NCI-H1436 (cell line): ENCODE measurements around the gene TMEM181.
A peak's percentile ranks its signal among the peaks of the same experiment; 100 is the strongest.
"Not testable (repeated sequence)": the region's sequence is repeated elsewhere in the genome, so short reads cannot be mapped to it uniquely, and the experiment has no call there.

Experiments used
- DNase-seq: peaks from one replicate; lab custom pipeline; 2025; lab: John Stamatoyannopoulos, UW

The TMEM181 gene

DNA sequence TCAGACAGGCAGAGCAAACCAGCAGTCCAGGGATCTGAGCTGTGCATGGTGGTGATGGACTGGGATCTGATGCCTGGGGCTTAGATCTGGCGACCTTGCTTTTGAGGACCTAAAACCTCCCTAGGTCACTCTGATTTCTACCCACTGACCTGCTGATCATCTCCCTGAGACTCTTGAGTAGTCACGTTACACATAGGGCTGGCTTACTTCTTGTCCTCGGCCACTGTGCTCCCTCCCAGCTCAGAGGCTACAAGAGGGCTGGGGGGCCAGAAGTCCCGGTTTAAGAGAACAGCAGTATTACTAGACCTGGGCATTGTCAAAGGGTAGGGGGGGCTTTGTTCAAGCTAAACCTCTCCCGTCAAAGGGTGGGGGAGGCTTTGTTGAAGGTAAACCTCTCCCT is 79.2 kb downstream of the TMEM181 start:
- DNase-seq = no peak

- DNase-seq = no peak
Observed at GRCh38 chr6:158640519-158640918, 80.6 kb downstream of the TMEM181 start.

- DNase-seq = no peak
Observed at GRCh38 chr6:158642097-158642601, 82.3 kb downstream of the TMEM181 start.

- no peak for DNase-seq
Observed at GRCh38 chr6:158643836-158644230, 83.9 kb downstream of the TMEM181 start.

- DNase-seq = peak; percentile 78
Observed at GRCh38 chr6:158644231-158645063, 84.6 kb downstream of the TMEM181 start, which contains the start of gene DYNLT1. TSS of gene DYNLT1 (minus strand) at chr6:158644743. CDS start at chr6:158644708, 35 bp downstream.

GRCh38 chr6:158645064-158646022 is 85.5 kb downstream of the TMEM181 start:
- no peak for DNase-seq

DNA sequence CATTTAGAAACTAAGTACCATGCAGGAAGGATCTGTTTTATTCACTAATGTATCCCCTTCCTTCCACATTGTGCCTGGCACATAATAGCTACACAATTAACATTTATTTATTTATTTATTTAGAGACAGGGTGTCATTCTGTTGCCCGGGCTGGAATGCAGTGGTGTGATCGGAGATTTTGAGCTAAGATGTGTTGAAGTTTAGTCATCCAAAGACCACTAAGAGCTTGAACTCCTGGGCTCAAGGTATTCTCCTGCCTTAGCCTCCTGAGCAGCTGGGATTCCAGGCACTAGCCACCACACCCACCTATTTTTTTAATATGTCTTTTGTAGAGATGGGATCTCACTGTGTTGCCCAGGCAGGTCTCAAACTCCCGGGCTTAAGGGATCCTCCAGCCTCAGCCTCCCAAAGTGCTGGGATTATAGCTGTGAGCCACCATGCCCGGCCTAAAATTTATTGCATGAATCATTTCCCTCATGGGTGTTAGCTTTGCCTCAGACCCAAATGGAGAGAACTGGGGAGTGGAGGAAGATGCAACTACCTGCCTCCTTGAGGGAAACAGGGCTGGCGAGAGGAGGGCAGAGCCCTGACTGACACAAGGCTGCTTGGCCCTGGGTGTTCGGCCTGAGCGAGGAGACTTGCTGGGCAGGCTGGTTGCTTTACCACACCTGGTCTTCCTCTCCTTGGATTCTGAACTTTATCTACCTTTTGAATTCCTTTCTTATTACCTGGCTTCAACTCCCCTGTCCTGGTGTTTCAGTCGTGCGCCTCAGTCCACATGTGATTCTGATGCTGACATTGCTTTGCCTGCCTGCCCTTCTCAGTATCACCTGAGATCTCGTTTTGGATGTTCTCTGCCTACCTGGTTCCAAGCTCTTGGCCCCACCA is 86.4 kb downstream of the TMEM181 start:
- no peak for DNase-seq

- DNase-seq = no peak
Observed at GRCh38 chr6:158647501-158647900, 87.6 kb downstream of the TMEM181 start.

- no peak for DNase-seq
Observed at GRCh38 chr6:158648682-158649131, 88.8 kb downstream of the TMEM181 start.

GRCh38 chr6:158649289-158650143 is 89.6 kb downstream of the TMEM181 start, which contains the start of gene SYTL3:
TSS of gene SYTL3 (plus strand) at chr6:158650054. CDS start at chr6:158663269, 13,215 bp downstream.
- DNase-seq = no peak

- DNase-seq = not testable (repeated sequence)
Observed at GRCh38 chr6:158651981-158652737, 92.3 kb downstream of the TMEM181 start.

- DNase-seq = no peak
Observed at GRCh38 chr6:158653577-158654354, 93.9 kb downstream of the TMEM181 start.

GRCh38 chr6:158654498-158654897 is 94.6 kb downstream of the TMEM181 start:
- no peak for DNase-seq

DNA sequence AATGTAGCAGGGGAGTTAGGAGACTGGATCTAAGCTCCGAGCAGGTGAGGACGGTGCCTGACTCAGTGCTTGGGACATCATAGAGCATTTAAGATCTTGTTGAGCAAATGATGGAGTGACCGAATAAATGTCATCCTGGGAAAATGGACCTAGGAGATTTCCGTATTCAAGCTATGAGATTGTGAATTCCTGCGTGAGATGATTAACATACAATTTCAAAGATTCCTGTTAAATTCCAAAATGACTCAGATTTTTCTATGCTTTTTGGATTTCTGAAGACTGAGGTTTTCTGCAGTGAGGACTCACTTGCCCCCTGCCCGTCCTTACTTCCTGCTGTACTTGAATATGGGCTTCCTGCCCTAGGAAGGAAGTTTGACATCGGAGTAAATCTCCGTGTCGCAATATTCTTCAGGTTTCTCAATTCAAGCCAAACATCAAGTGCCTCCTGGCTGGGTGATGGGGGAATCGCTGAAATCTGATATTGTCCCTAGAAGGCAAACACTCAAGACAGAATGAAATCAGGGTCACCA is 95.1 kb downstream of the TMEM181 start:
- DNase-seq = no peak

DNA sequence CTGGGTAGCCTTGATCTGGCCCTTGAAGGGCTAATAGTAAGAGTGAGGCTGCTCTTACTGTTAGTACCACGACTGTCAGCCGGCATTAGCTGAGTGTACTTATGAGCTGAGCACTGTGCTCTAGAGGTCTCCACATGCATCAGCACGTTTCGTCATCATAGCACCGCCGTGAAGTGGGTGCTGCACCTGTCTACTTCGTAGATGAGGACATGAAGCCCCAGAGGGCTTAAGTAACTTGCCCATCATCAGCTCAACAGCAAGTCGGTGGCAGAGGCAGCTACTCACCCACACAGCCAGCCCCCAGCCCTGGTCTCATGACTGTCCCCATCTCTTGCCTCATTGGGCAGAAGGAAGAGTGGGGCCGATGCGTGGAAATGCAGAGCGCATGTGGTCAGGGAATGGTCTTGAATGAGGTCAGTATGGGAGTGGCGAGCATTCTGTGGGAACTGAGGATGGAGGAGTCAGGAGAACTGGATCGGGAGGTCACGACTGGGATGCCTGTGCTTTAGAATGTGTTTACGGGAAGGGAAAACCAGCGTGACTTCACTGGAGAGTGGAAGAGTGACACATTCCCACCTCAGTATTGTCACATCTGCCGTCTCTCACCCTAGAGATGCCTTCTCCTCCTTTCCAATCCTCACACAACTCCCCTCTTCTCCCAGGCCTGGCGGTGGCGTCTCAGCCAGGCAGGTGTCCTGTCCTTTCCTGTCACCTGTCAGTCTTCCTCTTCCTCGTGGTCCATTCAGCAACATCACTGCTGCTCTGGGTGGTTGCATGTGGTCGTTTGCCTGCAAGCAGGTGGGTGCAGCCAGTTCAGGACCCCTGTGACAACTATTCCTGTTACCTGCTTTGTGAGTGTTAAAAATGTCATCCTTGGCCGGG is 95.9 kb downstream of the TMEM181 start:
- peak; percentile 81 for DNase-seq

GRCh38 chr6:158656986-158657385 is 97.1 kb downstream of the TMEM181 start:
- not testable (repeated sequence) for DNase-seq

- peak; percentile 58 for DNase-seq
Observed at GRCh38 chr6:158660333-158660754, 100.5 kb downstream of the TMEM181 start.
